SK-N-MC (cell line): Measurements from ENCODE around the gene SLC34A3.

Experiments used
- DNase-seq: peaks from one replicate; pipeline ENCODE4 v3.0.0-alpha.2; 2011; ENCODE audit warnings: low read depth, low spot score
- H3K27ac ChIP-seq: fragments of 200-600 bp; sonication (generic); 2 replicates; pipeline ENCODE4 v1.5.1; 2016; ENCODE audit warnings: mixed run types
- H3K36me3 ChIP-seq: fragments of 200-600 bp; sonication (generic); 2 replicates; pipeline ENCODE4 v1.6.1; 2017; ENCODE audit warnings: antibody characterized with exemption, low read length, mixed read lengths; ENCODE audit not compliant: insufficient read depth
- H3K4me3 ChIP-seq: fragments of 200-600 bp; sonication (generic); 2 replicates; pipeline ENCODE4 v1.5.1; 2016
- H3K9ac ChIP-seq: fragments of 200-600 bp; sonication (generic); 2 replicates; pipeline ENCODE4 v1.8.0; 2017; ENCODE audit warnings: mixed run types, mixed read lengths; ENCODE audit not compliant: insufficient read length
- H3K9me3 ChIP-seq: fragments of 200-600 bp; sonication (generic); 2 replicates; pipeline ENCODE4 v1.6.1; 2017; ENCODE audit warnings: low read depth, mild to moderate bottlenecking, antibody characterized with exemption, low read length, moderate library complexity, mixed read lengths
- EZH2 ChIP-seq: fragments of 200-600 bp; sonication (generic); IDR thresholded peaks from one replicate; pipeline ENCODE4 v1.6.1; 2017; ENCODE audit warnings: antibody characterized with exemption
- FOXP2 ChIP-seq: optimal IDR thresholded peaks from 2 replicates; pipeline ENCODE3; 2011; ENCODE audit warnings: mild to moderate bottlenecking, moderate library complexity; ENCODE audit not compliant: insufficient read depth; ENCODE audit errors: extremely low read length, control extremely low read depth
- POLR2AphosphoS5 ChIP-seq: IDR thresholded peaks from 2 replicates; pipeline ENCODE4 v1.6.1; 2012; ENCODE audit warnings: mild to moderate bottlenecking, low read depth, low read length, borderline replicate concordance

The SLC34A3 gene

GRCh38 chr9:137200311-137201204 lies 30.1 kb upstream of the SLC34A3 start, which contains the start of gene TPRN:
TPRN (minus strand) TSS chr9:137200741; CDS start chr9:137200711, 30 bp downstream.
- Histone ChIP-seq H3K36me3 (no peaks in the 10 kb centered on the region), H3K9me3 (no peaks in the 10 kb centered on the region), H3K4me3 (peak within 1 kb of the TSS; percentile 88), H3K27ac (no peak within 1 kb of the TSS), H3K9ac (peak within 1 kb of the TSS; percentile 74)
- peak; percentile 90 for DNase-seq
- TF ChIP-seq POLR2AphosphoS5 (peak; percentile 91; the same call in 1 of the 2 replicates), EZH2 (no peak)

- H3K27ac ChIP-seq: no peak overlapping the region
- H3K4me3 ChIP-seq: peak overlapping the region; percentile 88
- TF ChIP-seq FOXP2 (no peak), EZH2 (no peak), POLR2AphosphoS5 (no peak)
- no peak for DNase-seq
- no peaks in the 10 kb centered on the region for H3K36me3 ChIP-seq
- H3K9ac ChIP-seq: peak overlapping the region; percentile 74
- H3K9me3 ChIP-seq: no peaks in the 10 kb centered on the region
Measured at GRCh38 chr9:137201205-137201868, 29.4 kb upstream of the SLC34A3 start.

GRCh38 chr9:137202966-137203365 lies 27.7 kb upstream of the SLC34A3 start:
- H3K4me3 ChIP-seq: no peak overlapping the region
- no peaks in the 10 kb centered on the region for H3K36me3 ChIP-seq
- H3K9me3 ChIP-seq: no peaks in the 10 kb centered on the region
- DNase-seq: no peak
- no peak overlapping the region for H3K9ac ChIP-seq
- no peak for TF ChIP-seq POLR2AphosphoS5
- TF ChIP-seq FOXP2: no peak
- no peak for TF ChIP-seq EZH2
- H3K27ac ChIP-seq: no peak overlapping the region

GRCh38 chr9:137204731-137205125 lies 26.0 kb upstream of the SLC34A3 start:
- Histone ChIP-seq H3K36me3 (no peaks in the 10 kb centered on the region), H3K27ac (no peak overlapping the region), H3K4me3 (peak overlapping the region; percentile 92), H3K9me3 (no peaks in the 10 kb centered on the region), H3K9ac (peak overlapping the region; percentile 90)
- no peak for TF ChIP-seq FOXP2
- TF ChIP-seq POLR2AphosphoS5: no peak
- TF ChIP-seq EZH2: no peak
- no peak for DNase-seq

GRCh38 chr9:137205126-137206069 lies 25.3 kb upstream of the SLC34A3 start, which contains the start of the genes NDOR1 and TMEM203:
NDOR1 (plus strand) TSS chr9:137205700; CDS start chr9:137205778, 78 bp downstream.
TMEM203 (minus strand) TSS chr9:137205648; CDS start chr9:137205414, 234 bp downstream.
- Histone ChIP-seq H3K9me3 (no peaks in the 10 kb centered on the region), H3K36me3 (no peaks in the 10 kb centered on the region), H3K9ac (peak within 1 kb of the TSS; percentile 90), H3K27ac (peak within 1 kb of the TSS; percentile 70; the same call in 1 of the 2 replicates), H3K4me3 (peak within 1 kb of the TSS; percentile 92)
- DNase-seq: no peak
- TF ChIP-seq EZH2: no peak
- TF ChIP-seq FOXP2: no peak
- peak; percentile 91 for TF ChIP-seq POLR2AphosphoS5

GRCh38 chr9:137206602-137207001 lies 24.1 kb upstream of the SLC34A3 start:
- no peak for TF ChIP-seq POLR2AphosphoS5
- no peak for TF ChIP-seq EZH2
- TF ChIP-seq FOXP2: no peak
- Histone ChIP-seq H3K9ac (peak overlapping the region; percentile 90), H3K9me3 (no peaks in the 10 kb centered on the region), H3K27ac (no peak overlapping the region), H3K4me3 (peak overlapping the region; percentile 92), H3K36me3 (no peaks in the 10 kb centered on the region)
- DNase-seq: no peak

GRCh38 chr9:137211532-137211931 lies 19.2 kb upstream of the SLC34A3 start:
- DNase-seq: no peak
- Histone ChIP-seq H3K27ac (no peak overlapping the region), H3K36me3 (no peaks in the 10 kb centered on the region), H3K4me3 (no peak overlapping the region), H3K9me3 (no peaks in the 10 kb centered on the region), H3K9ac (no peak overlapping the region)
- TF ChIP-seq POLR2AphosphoS5: 0 out of 2 replicates have a peak, but pooled peaks have one; percentile 9
- TF ChIP-seq FOXP2: no peak

- no peaks in the 10 kb centered on the region for H3K36me3 ChIP-seq
- H3K4me3 ChIP-seq: no peak overlapping the region
- H3K9ac ChIP-seq: no peak overlapping the region
- no peak overlapping the region for H3K27ac ChIP-seq
- DNase-seq: no peak
- no peaks in the 10 kb centered on the region for H3K9me3 ChIP-seq
- TF ChIP-seq POLR2AphosphoS5: 0 out of 2 replicates have a peak, but pooled peaks have one; percentile 5
- no peak for TF ChIP-seq FOXP2
Measured at GRCh38 chr9:137212520-137212919, 18.2 kb upstream of the SLC34A3 start.
